AG04449 (cell line): ENCODE results near the gene CPT1B.
"Not testable (repeated sequence)": the region's sequence is repeated elsewhere in the genome, so short reads cannot be mapped to it uniquely, and the experiment has no call there.

ENCODE experiments used
- CTCF ChIA-PET: fragments of 350-600 bp; formaldehyde crosslinking; extraction: SDS; loops from one replicate; lab custom pipeline; 2021; ENCODE audit warnings: antibody characterized with exemption; lab: Yijun Ruan, JAX
- POLR2A ChIA-PET: fragments of 400-600, 350-600 bp; formaldehyde crosslinking; extraction: SDS; loops from one replicate; lab custom pipeline; 2020; ENCODE audit warnings: antibody characterized with exemption, inconsistent platforms; lab: Yijun Ruan, JAX
- DNase-seq: peaks from one replicate; pipeline ENCODE4 v3.0.0-alpha.2; 2010; ENCODE audit warnings: low read depth, low spot score
- H3K4me3 ChIP-seq: 2 replicates; pipeline ENCODE4 v1.5.1; 2011; ENCODE audit warnings: low read depth, mild to moderate bottlenecking, control low read depth, low read length
- CTCF ChIP-seq: IDR thresholded peaks from one replicate; pipeline ENCODE4 v1.5.1; 2011; ENCODE audit warnings: mild to moderate bottlenecking, moderate library complexity, low read length, control low read depth, inconsistent platforms; ENCODE audit not compliant: insufficient read depth; ENCODE audit errors: missing control alignments

Gene CPT1B

GRCh38 chr22:50523458-50523805, 54.8 kb downstream of the CPT1B start:
- no peak for DNase-seq
- CTCF ChIA-PET, result interaction anchor here (1.5 kb wide), 1 partner anchor 16 kb away, joined by 4 read pairs; the partner anchor contains the start of gene LMF2
- TF ChIP-seq CTCF, result no peak
- POLR2A ChIA-PET, result interaction anchor here (3.0 kb wide), 1 partner anchor 15 kb away, joined by 25 read pairs; the partner anchor contains the start of genes LMF2 and NCAPH2
- H3K4me3 ChIP-seq, result no peak overlapping the region

GRCh38 chr22:50522806-50523438, 55.3 kb downstream of the CPT1B start:
- no peak overlapping the region for H3K4me3 ChIP-seq
- no peak for DNase-seq
- TF ChIP-seq CTCF, result no peak
- POLR2A ChIA-PET, result interaction anchor here (0.8 kb wide), 1 partner anchor 15 kb away, joined by 3 read pairs; the partner anchor contains the start of genes LMF2 and NCAPH2
- CTCF ChIA-PET, result interaction anchor here (1.0 to 1.3 kb wide), 2 partner anchors 14 to 98 kb away, joined by 3 to 5 read pairs; no protein-coding TSS in a partner anchor

- no peak for DNase-seq
- H3K4me3 ChIP-seq, result no peak overlapping the region
- ChIA-PET CTCF (interaction anchor here (1.0 to 1.3 kb wide), 2 partner anchors 14 to 99 kb away, joined by 3 to 5 read pairs; no protein-coding TSS in a partner anchor), POLR2A (interaction anchor here (0.8 kb wide), 1 partner anchor 14 kb away, joined by 3 read pairs; the partner anchor contains the start of genes LMF2 and NCAPH2)
- TF ChIP-seq CTCF, result no peak
Observed at GRCh38 chr22:50522208-50522805, 55.9 kb downstream of the CPT1B start.

GRCh38 chr22:50521710-50522109, 56.5 kb downstream of the CPT1B start:
- ChIA-PET CTCF (interaction anchor here (1.3 kb wide), 1 partner anchor 99 kb away, joined by 5 read pairs; no protein-coding TSS in a partner anchor), POLR2A (no interaction called here)
- no peak overlapping the region for H3K4me3 ChIP-seq
- TF ChIP-seq CTCF, result no peak
- DNase-seq, result no peak

- POLR2A ChIA-PET, result no interaction called here
Observed at GRCh38 chr22:50520826-50521453, 57.3 kb downstream of the CPT1B start.

GRCh38 chr22:50520184-50520583, 58.0 kb downstream of the CPT1B start:
- POLR2A ChIA-PET, H3K4me3 ChIP-seq, DNase-seq: not testable (repeated sequence)
- CTCF ChIA-PET, result interaction anchor here (0.7 kb wide), 1 partner anchor 10 kb away, joined by 3 read pairs; no protein-coding TSS in a partner anchor

More at GRCh38 chr22:50520826-50521453, 57.3 kb downstream of the CPT1B start:
- TF ChIP-seq CTCF, result no peak
- no peak overlapping the region for H3K4me3 ChIP-seq
- CTCF ChIA-PET, result no interaction called here
- DNase-seq, result no peak
